PC-9 (cell line): ENCODE measurements around the gene USP48. TPM values are rescaled to one million over a fixed set of nuclear protein-coding genes. Genes with fewer than 3 reads are reported as not detected.

ENCODE experiments used
- BruUV-seq: library from RNA; stranded (reverse); fragments of 400-500 nt; replicated peaks from 2 replicates; lab custom pipeline; 2021; lab: Mats Ljungman, UMichigan
- CTCF ChIA-PET: fragments of 300-600 bp; sonication (Branson Sonifier 250); formaldehyde crosslinking; loops from one replicate; lab custom pipeline; 2022; ENCODE audit warnings: antibody characterized with exemption; lab: Charles Lee
- POLR2A ChIA-PET: fragments of 300-600 bp; sonication (Branson Sonifier 250); formaldehyde crosslinking; loops from one replicate; lab custom pipeline; 2022; ENCODE audit warnings: antibody characterized with exemption; ENCODE audit not compliant: unreplicated experiment; lab: Charles Lee
- DNase-seq, 2 experiments: peaks; one replicate each; pipeline versions ENCODE4 v3.0.0 to v3.0.0-alpha.2; 2015 to 2022; ENCODE audit warnings: mixed read lengths in 1 of 2
- H2AFZ ChIP-seq: fragments of 200-600 bp; sonication (generic); 2 replicates; pipeline ENCODE4 v1.8.1; 2017; ENCODE audit warnings: antibody characterized with exemption
- H3F3A ChIP-seq: fragments of 200-600 bp; sonication (generic); 2 replicates; pipeline ENCODE4 v1.8.1; 2017; ENCODE audit warnings: antibody characterized with exemption, mild to moderate bottlenecking, low read depth; ENCODE audit not compliant: insufficient read depth
- H3K27ac ChIP-seq: fragments of 200-600 bp; sonication (generic); 2 replicates; pipeline ENCODE4 v1.6.1; 2016; ENCODE audit warnings: mixed run types
- H3K27me3 ChIP-seq: fragments of 200-600 bp; sonication (generic); 2 replicates; pipeline ENCODE4 v1.6.1; 2016; ENCODE audit warnings: low read depth, mixed run types; ENCODE audit not compliant: insufficient read depth
- H3K36me3 ChIP-seq: fragments of 200-600 bp; sonication (generic); 2 replicates; pipeline ENCODE4 v1.6.1; 2016; ENCODE audit warnings: low read depth, mixed run types
- H3K4me1 ChIP-seq: fragments of 200-600 bp; sonication (generic); replicated peaks from 2 replicates; pipeline ENCODE4 v1.6.1; 2016; ENCODE audit warnings: mixed run types; ENCODE audit not compliant: insufficient read depth
- H3K4me2 ChIP-seq: fragments of 200-600 bp; sonication (generic); 2 replicates; pipeline ENCODE4 v1.6.1; 2017; ENCODE audit warnings: mixed run types
- H3K4me3 ChIP-seq: fragments of 200-600 bp; sonication (generic); 2 replicates; pipeline ENCODE4 v1.6.1; 2016; ENCODE audit warnings: mixed run types
- H3K79me2 ChIP-seq: fragments of 200-600 bp; sonication (generic); 2 replicates; pipeline ENCODE4 v1.6.1; 2017; ENCODE audit warnings: low read depth, mixed run types
- H3K9me2 ChIP-seq: fragments of 200-600 bp; sonication (generic); 2 replicates; pipeline ENCODE4 v1.8.1; 2017; ENCODE audit warnings: mild to moderate bottlenecking; ENCODE audit not compliant: insufficient read depth
- H3K9me3 ChIP-seq: fragments of 200-600 bp; sonication (generic); 2 replicates; pipeline ENCODE4 v1.8.1; 2016; ENCODE audit warnings: low read depth; ENCODE audit not compliant: insufficient read depth
- H4K20me1 ChIP-seq: fragments of 200-600 bp; sonication (generic); 2 replicates; pipeline ENCODE4 v1.8.1; 2017; ENCODE audit not compliant: insufficient read depth
- CTCF ChIP-seq: fragments of 200-600 bp; sonication (generic); conservative IDR thresholded peaks from 2 replicates; pipeline ENCODE4 v1.6.1; 2017; ENCODE audit warnings: mixed run types, antibody characterized with exemption, mild to moderate bottlenecking, moderate library complexity
- EZH2 ChIP-seq: fragments of 200-600 bp; sonication (generic); IDR thresholded peaks from 2 replicates; pipeline ENCODE4 v1.8.0; 2017; ENCODE audit warnings: antibody characterized with exemption, low read depth
- intact Hi-C: fragments of 100-400 bp; cut with micrococcal nuclease; formaldehyde crosslinking; loops from one replicate; pipeline ENCODE4 v1.10.0; 2022; ENCODE audit not compliant: unreplicated experiment
- total RNA-seq: library from RNA; stranded (reverse); gene quantifications from 2 replicates; pipeline ENCODE4 v1.2.3, GENCODE V29; 2021

USP48 gene
- total RNA-seq, 1 experiment from 2014 or later, result 63.1 TPM

- Histone ChIP-seq H3K9me2 (no peaks in the 10 kb centered on the region), H3K9me3 (no peaks in the 10 kb centered on the region), H4K20me1 (no peaks in the 10 kb centered on the region), H2AFZ (no peak overlapping the region), H3K4me3 (no peak overlapping the region), H3K36me3 (no peaks in the 10 kb centered on the region), H3K4me1 (no peaks in the 10 kb centered on the region), H3K27ac (0 out of 2 replicates have a peak overlapping the region, but pooled peaks have one; percentile 4), H3K27me3 (no peaks in the 10 kb centered on the region), H3F3A (no peaks in the 10 kb centered on the region), H3K4me2 (no peak overlapping the region), H3K79me2 (no peaks in the 10 kb centered on the region)
- CTCF ChIA-PET, result interaction anchor here (0.7 kb wide), 2 partner anchors 219 to 315 kb away, joined by 3 to 4 read pairs; no protein-coding TSS in a partner anchor
- DNase-seq, result no peak
- peak; percentile 62 for TF ChIP-seq CTCF
- TF ChIP-seq EZH2, result no peak
- POLR2A ChIA-PET, result interaction anchor here (0.6 kb wide), 1 partner anchor 36 kb away, joined by 3 read pairs; no protein-coding TSS in a partner anchor
- intact Hi-C loops, result loop anchor here (5.0 kb wide), 2 partner anchors 39 to 114 kb away; no protein-coding TSS in a partner anchor
- BruUV-seq, result no TSS peak
Measured at GRCh38 chr1:21703318-21703963, 79.5 kb downstream of the USP48 start.

GRCh38 chr1:21702780-21703179 lies 80.2 kb downstream of the USP48 start:
- H3K27me3 ChIP-seq, result no peaks in the 10 kb centered on the region
- H3K79me2 ChIP-seq, result no peaks in the 10 kb centered on the region
- H4K20me1 ChIP-seq, result no peaks in the 10 kb centered on the region
- no peak for DNase-seq
- no peaks in the 10 kb centered on the region for H3K9me2 ChIP-seq
- ChIA-PET CTCF (interaction anchor here (0.5 kb wide), 2 partner anchors 319 to 363 kb away, joined by 3 read pairs; no protein-coding TSS in a partner anchor), POLR2A (no interaction called here)
- TF ChIP-seq EZH2, result no peak
- no peak for TF ChIP-seq CTCF
- H3K4me1 ChIP-seq, result no peaks in the 10 kb centered on the region
- H3K36me3 ChIP-seq, result no peaks in the 10 kb centered on the region
- intact Hi-C loops, result loop anchor here (5.0 kb wide), 2 partner anchors 40 to 115 kb away; no protein-coding TSS in a partner anchor
- no peak overlapping the region for H3K4me2 ChIP-seq
- H3K9me3 ChIP-seq, result no peaks in the 10 kb centered on the region
- no peaks in the 10 kb centered on the region for H3F3A ChIP-seq
- no peak overlapping the region for H2AFZ ChIP-seq
- H3K27ac ChIP-seq, result no peak overlapping the region
- no peak overlapping the region for H3K4me3 ChIP-seq
- no TSS peak for BruUV-seq

GRCh38 chr1:21701401-21701800 lies 81.5 kb downstream of the USP48 start:
- H3K4me1 ChIP-seq, result no peaks in the 10 kb centered on the region
- H3K27ac ChIP-seq, result no peak overlapping the region
- no peaks in the 10 kb centered on the region for H3K79me2 ChIP-seq
- no peaks in the 10 kb centered on the region for H3K9me2 ChIP-seq
- H3K4me2 ChIP-seq, result no peak overlapping the region
- ChIA-PET CTCF (no interaction called here), POLR2A (interaction anchor here (0.7 kb wide), 1 partner anchor 77 kb away, joined by 5 read pairs; no protein-coding TSS in a partner anchor)
- no peaks in the 10 kb centered on the region for H3F3A ChIP-seq
- H3K9me3 ChIP-seq, result no peaks in the 10 kb centered on the region
- no peak for DNase-seq
- no peaks in the 10 kb centered on the region for H3K36me3 ChIP-seq
- H2AFZ ChIP-seq, result no peak overlapping the region
- TF ChIP-seq CTCF (no peak), EZH2 (no peak)
- H3K4me3 ChIP-seq, result no peak overlapping the region
- intact Hi-C loops, result loop anchor here (5.0 kb wide), 2 partner anchors 41 to 116 kb away; no protein-coding TSS in a partner anchor
- no peaks in the 10 kb centered on the region for H3K27me3 ChIP-seq
- BruUV-seq, result no TSS peak
- no peaks in the 10 kb centered on the region for H4K20me1 ChIP-seq
